AG20443 (cell line): ENCODE data around the gene SERTM2.
"Not testable (repeated sequence)": the region's sequence is repeated elsewhere in the genome, so short reads cannot be mapped to it uniquely, and the experiment has no call there.

Experiments used
- DNase-seq: peaks from one replicate; pipeline ENCODE4 v3.0.0; 2012; ENCODE audit warnings: low spot score, mixed read lengths

The SERTM2 gene

GRCh38 chrX:111511477-111511876 lies at the start of gene SERTM2:
Gene SERTM2 (plus strand): TSS chrX:111511645. CDS start chrX:111518858, 7,213 bp downstream.
- no peak for DNase-seq

GRCh38 chrX:111465669-111466068 lies 45.8 kb upstream of the SERTM2 start:
- no peak for DNase-seq

DNA sequence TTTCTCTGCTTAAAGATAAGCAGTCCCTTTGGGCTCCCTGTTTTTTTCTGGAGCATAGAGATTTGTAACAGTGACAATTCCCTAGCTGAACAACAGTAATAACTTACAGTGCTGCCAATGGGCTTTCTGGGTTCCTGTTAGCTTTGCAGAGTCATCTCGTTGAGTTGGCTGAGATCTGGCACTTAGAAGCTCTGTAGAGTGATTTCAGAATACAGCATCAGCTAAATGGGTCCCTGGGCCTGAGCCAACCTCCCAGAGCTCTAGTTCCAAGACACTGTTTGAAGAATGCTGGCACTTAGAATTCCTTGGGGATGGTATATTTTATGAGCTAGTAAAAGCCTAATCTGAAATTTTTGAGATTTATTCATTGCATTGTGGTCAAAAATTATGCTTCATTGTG lies 43.5 kb upstream of the SERTM2 start:
- no peak for DNase-seq

GRCh38 chrX:111470681-111471403 lies 40.6 kb upstream of the SERTM2 start:
- no peak for DNase-seq

DNA sequence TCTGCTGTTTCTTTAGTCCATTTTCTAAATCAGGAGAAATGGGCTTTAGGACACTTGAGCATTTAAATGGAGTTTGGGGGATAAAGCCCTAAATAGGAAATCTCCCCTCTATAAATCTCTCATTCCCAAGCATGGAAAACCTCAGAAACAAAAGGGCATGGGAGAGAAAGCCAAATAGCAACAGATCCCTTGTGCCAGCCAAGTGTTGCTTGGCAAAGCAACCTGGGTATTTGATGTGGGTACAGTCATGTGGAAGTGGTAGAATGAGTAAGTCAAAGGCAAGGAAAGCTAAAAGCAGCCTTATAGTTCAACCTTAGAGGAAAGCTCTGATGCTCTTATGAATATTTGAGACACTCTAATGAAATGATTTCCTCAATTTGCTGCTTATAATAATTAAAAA lies 29.5 kb upstream of the SERTM2 start:
- DNase-seq: no peak

DNA sequence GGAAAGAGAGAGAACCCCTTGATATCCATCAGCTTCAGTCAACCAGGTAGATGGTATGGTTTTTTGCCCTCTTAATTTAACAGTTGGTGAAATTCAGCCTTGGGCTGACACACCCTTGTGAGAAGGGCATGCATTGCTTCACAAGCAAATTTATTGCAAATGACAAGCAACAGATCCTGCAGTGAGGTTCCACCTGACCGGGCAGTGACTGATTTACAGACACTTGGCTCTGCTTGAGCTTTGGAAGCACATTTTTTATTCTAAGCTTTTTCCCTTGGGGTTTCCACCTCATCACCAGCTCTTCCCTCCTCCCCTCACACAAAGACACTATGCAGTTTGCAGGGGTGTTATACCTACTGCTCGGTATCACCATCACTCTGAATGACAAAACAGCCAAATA lies 28.3 kb upstream of the SERTM2 start:
- no peak for DNase-seq

GRCh38 chrX:111483881-111484280 lies 27.6 kb upstream of the SERTM2 start:
- DNase-seq: no peak

- DNase-seq: no peak
Measured at GRCh38 chrX:111490688-111491087, 20.8 kb upstream of the SERTM2 start.

DNA sequence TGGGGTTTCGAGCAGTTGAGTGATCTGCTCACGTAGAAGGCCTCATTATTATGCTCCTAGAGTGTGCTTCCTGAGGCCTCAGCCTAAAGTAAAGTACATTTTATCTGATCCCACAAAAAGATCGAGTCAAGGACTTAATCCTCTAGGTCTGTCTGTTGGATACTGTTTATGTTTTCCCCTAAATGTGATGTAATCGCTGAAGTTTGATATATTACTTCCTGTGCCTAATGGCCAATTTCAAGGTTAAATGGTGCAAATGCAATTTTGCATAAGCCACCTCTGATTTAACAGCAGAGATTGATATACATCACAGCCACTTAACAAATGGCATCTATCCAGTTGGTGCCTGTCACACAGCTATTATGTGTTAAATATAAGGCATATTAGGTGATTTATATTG lies 19.4 kb upstream of the SERTM2 start:
- no peak for DNase-seq

GRCh38 chrX:111498538-111499103 lies 12.8 kb upstream of the SERTM2 start:
- DNase-seq: no peak

DNA sequence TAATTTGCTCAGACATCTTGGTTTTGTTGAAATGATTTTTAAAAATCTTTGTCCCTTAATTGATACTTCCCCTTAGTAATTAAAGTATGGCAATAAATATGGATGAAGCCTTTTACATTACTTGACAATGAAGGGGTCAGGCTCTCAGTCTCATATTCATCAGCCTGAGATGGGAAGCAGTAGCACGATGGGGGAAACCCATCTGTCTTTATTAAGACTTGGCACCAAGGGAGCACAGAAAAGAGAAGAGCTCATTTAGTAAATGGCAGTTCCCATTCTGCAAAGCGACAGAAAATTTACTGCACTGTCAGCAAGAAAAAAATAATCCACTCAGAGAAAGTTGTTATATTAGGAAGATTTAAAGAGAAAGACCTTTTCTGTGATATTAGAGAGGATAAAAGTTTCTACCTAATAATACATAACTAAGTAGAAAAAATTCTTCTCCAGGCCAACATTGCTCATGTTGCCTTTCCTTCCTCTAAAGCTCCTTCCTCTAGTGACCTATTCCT lies 7.9 kb upstream of the SERTM2 start:
- DNase-seq: no peak

DNA sequence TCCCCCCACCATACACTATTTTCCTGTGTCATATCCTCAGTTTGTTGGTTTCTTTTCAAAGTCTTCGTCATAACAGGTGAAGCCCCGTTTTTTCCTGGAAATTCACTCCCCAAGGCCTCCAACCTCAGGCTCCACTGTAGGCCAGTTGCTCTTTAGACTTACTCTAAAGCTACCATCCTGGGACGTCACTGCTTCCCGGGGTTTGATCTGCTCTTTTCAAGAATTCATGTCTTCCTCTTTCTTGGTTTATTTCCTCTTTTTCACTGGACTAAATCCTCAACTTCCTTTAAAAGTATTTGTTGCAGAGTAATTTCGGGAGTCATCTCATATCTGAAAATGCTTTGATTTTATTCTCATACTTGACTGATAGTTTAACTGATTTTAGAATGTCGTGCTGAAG lies 6.5 kb upstream of the SERTM2 start:
- no peak for DNase-seq

- no peak for DNase-seq
Measured at GRCh38 chrX:111505783-111506182, 5.7 kb upstream of the SERTM2 start.

GRCh38 chrX:111506826-111507225 lies 4.6 kb upstream of the SERTM2 start:
- no peak for DNase-seq

DNA sequence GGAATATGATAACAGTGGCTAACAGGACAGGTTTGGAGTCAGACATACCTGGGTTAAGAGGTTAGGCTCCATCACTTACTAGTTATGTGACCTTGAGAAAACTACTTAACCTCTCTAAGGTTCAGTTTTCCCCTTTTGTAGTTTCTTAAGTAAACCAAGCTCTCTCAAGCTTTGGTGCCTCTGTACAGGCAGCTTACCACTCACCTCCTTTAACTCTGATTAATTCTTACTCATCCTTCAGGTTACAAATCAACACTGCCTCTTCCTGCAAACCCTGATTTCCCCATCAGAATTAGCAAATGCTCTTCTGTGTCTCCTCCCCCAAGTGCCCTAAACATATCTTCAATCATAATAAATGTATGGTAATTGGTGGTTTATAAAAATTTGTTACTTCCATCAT lies 3.5 kb upstream of the SERTM2 start:
- DNase-seq: no peak

- no peak for DNase-seq
Measured at GRCh38 chrX:111515298-111515697, 3.9 kb downstream of the SERTM2 start.

DNA sequence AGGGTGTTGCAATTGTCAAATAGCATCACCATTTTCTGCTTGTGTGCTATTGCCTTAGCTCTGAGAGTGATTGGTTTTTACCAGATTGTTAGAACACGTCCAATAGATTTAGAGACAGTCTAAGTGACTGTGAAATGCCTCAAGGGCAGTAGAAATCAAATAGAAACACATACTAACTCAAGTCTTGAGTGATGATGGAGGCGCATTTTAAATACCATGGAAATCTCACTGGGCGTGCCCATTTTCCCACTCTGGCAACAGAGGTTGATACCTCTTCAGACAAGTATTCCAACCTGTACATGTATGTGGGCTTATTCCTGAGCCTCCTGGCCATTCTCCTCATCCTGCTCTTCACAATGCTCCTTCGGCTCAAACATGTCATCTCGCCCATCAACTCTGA lies 7.2 kb downstream of the SERTM2 start:
- DNase-seq: no peak

DNA sequence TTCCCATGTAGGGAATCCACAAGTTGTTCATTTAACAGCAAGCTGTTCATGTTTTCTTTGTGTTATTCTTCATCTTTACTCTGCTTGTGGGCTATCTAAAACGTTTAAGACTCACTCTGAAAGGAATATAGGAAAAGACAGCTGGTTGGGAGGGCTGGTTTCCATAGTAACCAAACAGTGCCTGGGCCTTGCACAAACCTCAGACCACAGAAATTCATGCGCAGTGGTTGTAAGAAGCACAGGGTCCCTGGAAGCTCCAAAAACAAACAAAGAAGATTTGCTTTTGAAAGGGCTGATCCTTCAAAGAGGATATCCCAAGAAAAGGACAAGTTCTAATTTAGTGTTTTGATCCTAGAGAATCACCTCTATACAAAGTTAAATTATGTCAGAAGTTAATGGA lies 7.8 kb downstream of the SERTM2 start:
- peak; percentile 2 for DNase-seq

DNA sequence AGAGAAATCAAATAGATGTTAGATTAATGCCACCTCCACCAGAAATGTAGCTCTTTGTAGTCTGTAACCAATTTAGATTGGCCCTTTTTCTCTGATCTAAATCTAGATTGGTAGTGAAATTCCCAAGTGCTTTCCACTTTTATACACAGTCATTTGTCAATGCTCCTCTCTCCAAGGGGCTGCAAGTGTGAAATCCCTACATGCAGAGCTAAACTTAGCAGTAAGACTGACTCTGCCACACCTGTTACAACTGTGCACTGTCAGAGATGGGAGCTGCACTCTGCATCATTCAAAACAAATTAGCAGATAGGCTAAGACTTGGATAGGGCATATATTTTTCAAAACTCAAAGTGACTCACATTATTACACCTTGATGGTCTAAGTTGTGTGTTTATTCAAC lies 9.1 kb downstream of the SERTM2 start:
- DNase-seq: no peak

GRCh38 chrX:111521169-111521568 lies 9.7 kb downstream of the SERTM2 start:
- DNase-seq: no peak

DNA sequence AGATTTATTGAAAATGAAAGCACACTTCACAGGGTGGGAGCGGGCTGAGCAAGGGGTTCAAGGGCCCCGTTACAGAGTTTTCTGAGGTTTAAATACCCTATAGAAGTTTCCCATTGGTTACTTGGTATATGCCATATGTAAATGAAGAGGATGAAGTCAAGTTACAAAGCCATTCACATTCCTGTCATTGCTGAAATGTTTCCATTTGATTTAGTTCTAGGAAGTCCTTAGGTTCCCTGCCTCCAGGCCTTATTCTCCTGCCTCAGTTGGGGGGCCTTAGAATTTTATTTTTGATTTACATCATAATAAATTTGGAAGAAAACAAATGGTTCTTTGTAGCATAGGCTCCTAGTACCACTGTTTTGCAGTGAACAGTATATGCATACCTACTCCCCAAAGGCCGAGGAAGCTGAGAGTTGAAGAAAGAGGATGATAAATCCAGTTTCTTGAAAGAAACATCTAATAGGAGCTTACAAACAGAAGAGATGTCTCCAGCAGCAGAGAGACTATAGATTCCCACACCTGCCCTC lies 31.8 kb downstream of the SERTM2 start:
- DNase-seq: no peak

DNA sequence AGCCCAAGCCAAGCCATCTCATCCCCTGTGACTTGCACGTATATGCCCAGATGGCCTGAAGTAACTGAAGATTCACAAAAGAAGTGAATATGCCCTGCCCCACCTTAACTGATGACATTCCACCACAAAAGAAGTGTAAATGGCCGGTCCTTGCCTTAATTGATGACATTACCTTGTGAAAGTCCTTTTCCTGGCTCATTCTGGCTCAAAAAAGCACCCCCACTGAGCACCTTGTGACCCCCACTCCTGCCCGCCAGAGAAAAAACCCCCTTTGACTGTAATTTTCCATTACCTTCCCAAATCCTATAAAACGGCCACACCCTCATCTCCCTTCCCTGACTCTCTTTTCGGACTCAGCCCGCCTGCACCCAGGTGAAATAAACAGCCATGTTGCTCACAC lies 37.8 kb downstream of the SERTM2 start:
- DNase-seq: not testable (repeated sequence)

GRCh38 chrX:111555406-111555958 lies 44.0 kb downstream of the SERTM2 start:
- no peak for DNase-seq
